Stimulated activated naive B cell treated with anti-CD40 and anti-IgM and Interleukin-4, amounts not matched to agents 10 μg/mL and 1 μg/mL and 100 μg/mL, for 72 hours (primary cell): ENCODE measurements around the gene HPCAL4.

ENCODE experiments used
- ATAC-seq, 2 donors: fragments of 150-1000 bp; cut with Tn5 transposase; replicated peaks; 2 replicates each; pipeline ENCODE4 v1.10.0; 2021; ENCODE audit warnings: moderate library complexity in 1 of 2
- DNase-seq: peaks from one replicate; pipeline ENCODE4 v3.0.0; 2021
- H3K27ac Mint-ChIP-seq: one replicate; pipeline ENCODE4 v1.8.0; 2022; ENCODE audit warnings: mild to moderate bottlenecking, mixed read lengths
- H3K27me3 Mint-ChIP-seq, 2 donors: one replicate each; pipeline ENCODE4 v1.8.0; 2022; ENCODE audit warnings: mixed read lengths in 2 of 2
- H3K36me3 Mint-ChIP-seq, 2 donors: one replicate each; pipeline ENCODE4 v1.8.0; 2022; ENCODE audit warnings: mixed read lengths in 2 of 2, mild to moderate bottlenecking in 1 of 2
- H3K4me1 Mint-ChIP-seq, 2 donors: one replicate each; pipeline ENCODE4 v1.8.0; 2022; ENCODE audit warnings: mixed read lengths in 2 of 2, mild to moderate bottlenecking in 1 of 2
- H3K4me3 Mint-ChIP-seq, 2 donors: one replicate each; pipeline ENCODE4 v1.8.0; 2022; ENCODE audit warnings: mild to moderate bottlenecking in 2 of 2, mixed read lengths in 2 of 2, moderate library complexity in 1 of 2
- H3K9me3 Mint-ChIP-seq, 2 donors: one replicate each; pipeline ENCODE4 v1.8.0; 2022; ENCODE audit warnings: mixed read lengths in 2 of 2, mild to moderate bottlenecking in 1 of 2

The HPCAL4 gene

GRCh38 chr1:39720094-39720999 is 29.1 kb upstream of the HPCAL4 start:
- Mint-ChIP-seq H3K9me3 (no peaks in the 10 kb centered on the region), H3K4me3 (no peak overlapping the region), H3K4me1 (peaks cover 0 to 2% of the 10 kb centered on the region in 2 donors), H3K36me3 (no peaks in the 10 kb centered on the region), H3K27ac (no peak overlapping the region), H3K27me3 (peaks cover 24 to 49% of the 10 kb centered on the region in 2 donors)
- DNase-seq (no peak), ATAC-seq (peak; percentile 58 to 74)

GRCh38 chr1:39717809-39718208 is 26.6 kb upstream of the HPCAL4 start:
- DNase-seq (no peak), ATAC-seq (no peak)
- Mint-ChIP-seq H3K27ac (no peak overlapping the region), H3K4me3 (no peak overlapping the region), H3K4me1 (peaks cover 0 to 2% of the 10 kb centered on the region in 2 donors), H3K36me3 (no peaks in the 10 kb centered on the region), H3K9me3 (no peaks in the 10 kb centered on the region), H3K27me3 (peaks cover 22 to 41% of the 10 kb centered on the region in 2 donors)

- H3K9me3 Mint-ChIP-seq = no peaks in the 10 kb centered on the region
- H3K4me1 Mint-ChIP-seq = no peaks in the 10 kb centered on the region
- H3K36me3 Mint-ChIP-seq = no peaks in the 10 kb centered on the region
- DNase-seq (no peak), ATAC-seq (no peak)
- H3K4me3 Mint-ChIP-seq = no peak overlapping the region
- no peak overlapping the region for H3K27ac Mint-ChIP-seq
- H3K27me3 Mint-ChIP-seq = peaks cover 38 to 43% of the 10 kb centered on the region in 2 donors
These were observed 22.3 kb upstream of the HPCAL4 start for GRCh38 chr1:39713557-39713956.

GRCh38 chr1:39711966-39712340 is 20.7 kb upstream of the HPCAL4 start:
- Mint-ChIP-seq H3K4me1 (no peaks in the 10 kb centered on the region), H3K9me3 (no peaks in the 10 kb centered on the region)

GRCh38 chr1:39711104-39711965 is 20.1 kb upstream of the HPCAL4 start:
- H3K4me3 Mint-ChIP-seq = no peak overlapping the region
- DNase-seq (no peak), ATAC-seq (no peak)
- H3K27me3 Mint-ChIP-seq = peaks cover 27 to 31% of the 10 kb centered on the region in 2 donors
- no peaks in the 10 kb centered on the region for H3K9me3 Mint-ChIP-seq
- H3K36me3 Mint-ChIP-seq = no peaks in the 10 kb centered on the region
- H3K27ac Mint-ChIP-seq = no peak overlapping the region
- H3K4me1 Mint-ChIP-seq = no peaks in the 10 kb centered on the region

More at GRCh38 chr1:39711966-39712340, 20.7 kb upstream of the HPCAL4 start:
- Mint-ChIP-seq H3K36me3 (no peaks in the 10 kb centered on the region), H3K27ac (no peak overlapping the region), H3K27me3 (peaks cover 33% of the 10 kb centered on the region in 2 donors), H3K4me3 (no peak overlapping the region)
- DNase-seq (no peak), ATAC-seq (no peak)

- Mint-ChIP-seq H3K4me3 (no peak overlapping the region), H3K36me3 (no peaks in the 10 kb centered on the region), H3K27me3 (peaks cover 24 to 27% of the 10 kb centered on the region in 2 donors), H3K27ac (no peak overlapping the region), H3K4me1 (no peaks in the 10 kb centered on the region), H3K9me3 (no peaks in the 10 kb centered on the region)
- ATAC-seq = no peak
- DNase-seq = no peak
These were observed 16.3 kb upstream of the HPCAL4 start for GRCh38 chr1:39707506-39707905.

GRCh38 chr1:39704757-39705156 is 13.5 kb upstream of the HPCAL4 start:
- Mint-ChIP-seq H3K4me1 (no peaks in the 10 kb centered on the region), H3K27me3 (peaks cover 32 to 37% of the 10 kb centered on the region in 2 donors), H3K9me3 (no peaks in the 10 kb centered on the region), H3K27ac (no peak overlapping the region), H3K4me3 (no peak overlapping the region), H3K36me3 (no peaks in the 10 kb centered on the region)
- ATAC-seq (no peak), DNase-seq (no peak)

- ATAC-seq (no peak), DNase-seq (no peak)
- no peak overlapping the region for H3K27ac Mint-ChIP-seq
- no peaks in the 10 kb centered on the region for H3K9me3 Mint-ChIP-seq
- no peak overlapping the region for H3K4me3 Mint-ChIP-seq
- no peaks in the 10 kb centered on the region for H3K36me3 Mint-ChIP-seq
- peaks cover 40 to 53% of the 10 kb centered on the region in 2 donors for H3K27me3 Mint-ChIP-seq
- H3K4me1 Mint-ChIP-seq = no peaks in the 10 kb centered on the region
These were observed 9.8 kb upstream of the HPCAL4 start for GRCh38 chr1:39701049-39701439.

- peaks cover 39 to 56% of the 10 kb centered on the region in 2 donors for H3K27me3 Mint-ChIP-seq
- H3K4me1 Mint-ChIP-seq = no peaks in the 10 kb centered on the region
- DNase-seq (no peak), ATAC-seq (no peak)
- no peaks in the 10 kb centered on the region for H3K9me3 Mint-ChIP-seq
- no peak overlapping the region for H3K4me3 Mint-ChIP-seq
- no peaks in the 10 kb centered on the region for H3K36me3 Mint-ChIP-seq
- no peak overlapping the region for H3K27ac Mint-ChIP-seq
These were observed 9.1 kb upstream of the HPCAL4 start for GRCh38 chr1:39700348-39700747.

- ATAC-seq (no peak), DNase-seq (no peak)
- no peak overlapping the region for H3K4me3 Mint-ChIP-seq
These were observed 8.2 kb upstream of the HPCAL4 start for GRCh38 chr1:39699419-39699818.

GRCh38 chr1:39698568-39698967 is 7.3 kb upstream of the HPCAL4 start:
- no peak overlapping the region for H3K27ac Mint-ChIP-seq
- no peak for ATAC-seq
- H3K4me1 Mint-ChIP-seq = peaks cover 0 to 2% of the 10 kb centered on the region in 2 donors
- no peak overlapping the region for H3K4me3 Mint-ChIP-seq
- H3K9me3 Mint-ChIP-seq = no peaks in the 10 kb centered on the region
- H3K36me3 Mint-ChIP-seq = no peaks in the 10 kb centered on the region
- no peak for DNase-seq
- peaks cover 45 to 61% of the 10 kb centered on the region in 2 donors for H3K27me3 Mint-ChIP-seq

More at GRCh38 chr1:39699419-39699818, 8.2 kb upstream of the HPCAL4 start:
- H3K36me3 Mint-ChIP-seq = no peaks in the 10 kb centered on the region
- H3K4me1 Mint-ChIP-seq = peaks cover 0 to 2% of the 10 kb centered on the region in 2 donors
- H3K27ac Mint-ChIP-seq = no peak overlapping the region
- peaks cover 45 to 61% of the 10 kb centered on the region in 2 donors for H3K27me3 Mint-ChIP-seq
- no peaks in the 10 kb centered on the region for H3K9me3 Mint-ChIP-seq

- Mint-ChIP-seq H3K9me3 (no peaks in the 10 kb centered on the region), H3K4me1 (peaks cover 2 to 14% of the 10 kb centered on the region in 2 donors), H3K4me3 (no peak overlapping the region), H3K27me3 (peaks cover 49 to 71% of the 10 kb centered on the region in 2 donors), H3K27ac (no peak overlapping the region), H3K36me3 (no peaks in the 10 kb centered on the region)
- DNase-seq (no peak), ATAC-seq (no peak)
These were observed 5.2 kb upstream of the HPCAL4 start for GRCh38 chr1:39696448-39696847.

- Mint-ChIP-seq H3K9me3 (no peaks in the 10 kb centered on the region), H3K4me1 (peaks cover 12 to 27% of the 10 kb centered on the region in 2 donors), H3K36me3 (peaks cover 0 to 2% of the 10 kb centered on the region in 2 donors), H3K27me3 (peaks cover 49 to 76% of the 10 kb centered on the region in 2 donors), H3K27ac (no peak overlapping the region), H3K4me3 (no peak overlapping the region)
- DNase-seq = no peak
- no peak for ATAC-seq
These were observed 3.8 kb upstream of the HPCAL4 start for GRCh38 chr1:39695016-39695415.

GRCh38 chr1:39694026-39694425 is 2.8 kb upstream of the HPCAL4 start:
- Mint-ChIP-seq H3K4me3 (no peak overlapping the region), H3K27me3 (peaks cover 54 to 80% of the 10 kb centered on the region in 2 donors), H3K4me1 (peaks cover 12 to 28% of the 10 kb centered on the region in 2 donors), H3K27ac (no peak overlapping the region), H3K36me3 (peaks cover 0 to 2% of the 10 kb centered on the region in 2 donors), H3K9me3 (no peaks in the 10 kb centered on the region)
- no peak for DNase-seq
- ATAC-seq = no peak
